ENCODE measurements around the gene PAH.

The PAH gene

GRCh38 chr12:102814691-102815367 is 102.2 kb downstream of the PAH start:
- DNase-seq: no peak

DNA sequence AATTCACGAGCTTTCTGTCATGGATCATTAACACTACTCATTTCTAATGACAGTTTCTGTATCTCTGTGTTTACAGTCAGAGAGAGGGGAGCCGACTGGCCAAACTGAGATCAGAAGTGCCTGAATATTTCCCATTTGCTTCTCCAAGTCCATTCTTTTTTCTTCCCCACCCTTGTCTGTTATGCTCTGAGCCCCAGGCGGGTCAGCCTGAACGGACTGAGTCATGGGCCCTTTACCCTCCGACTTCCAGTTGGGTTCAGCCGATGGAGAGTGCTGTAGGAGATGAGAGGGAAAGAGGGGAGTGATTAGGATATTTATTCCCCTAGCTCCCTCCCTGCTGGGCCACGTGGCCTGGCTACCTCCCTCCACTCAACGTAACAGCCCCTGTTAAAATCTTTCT is 104.7 kb downstream of the PAH start:
- DNase-seq: no peak

DNA sequence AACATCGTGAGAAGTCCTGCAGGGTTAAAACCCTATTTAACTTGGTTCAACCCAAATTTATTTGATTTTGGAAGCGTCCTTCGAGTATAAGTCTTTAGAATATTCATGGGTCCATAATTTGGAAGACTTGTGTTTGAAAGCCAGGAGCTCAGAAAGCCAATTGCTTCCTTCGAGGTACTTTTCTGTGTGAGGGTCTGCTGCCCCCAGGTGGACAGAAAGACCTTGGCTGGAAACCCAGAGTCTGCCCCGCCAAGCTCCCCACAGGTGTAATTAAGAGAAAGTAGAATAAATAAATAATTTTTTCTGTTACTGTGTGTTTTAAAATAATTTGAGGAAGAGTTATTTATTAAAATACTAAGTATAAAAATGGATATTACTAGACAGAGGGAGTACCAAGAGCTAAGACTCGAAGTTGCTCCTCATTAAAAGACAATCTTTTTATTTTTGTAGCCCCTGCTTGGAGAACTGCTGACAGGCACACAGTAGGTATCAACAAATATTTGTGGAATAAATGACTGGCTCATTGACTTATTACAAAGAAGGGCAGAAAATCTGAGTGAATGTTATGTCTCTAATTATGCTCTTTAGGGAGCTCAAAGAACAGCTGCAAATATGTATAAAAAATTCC is 105.8 kb downstream of the PAH start:
- DNase-seq: no peak

DNA sequence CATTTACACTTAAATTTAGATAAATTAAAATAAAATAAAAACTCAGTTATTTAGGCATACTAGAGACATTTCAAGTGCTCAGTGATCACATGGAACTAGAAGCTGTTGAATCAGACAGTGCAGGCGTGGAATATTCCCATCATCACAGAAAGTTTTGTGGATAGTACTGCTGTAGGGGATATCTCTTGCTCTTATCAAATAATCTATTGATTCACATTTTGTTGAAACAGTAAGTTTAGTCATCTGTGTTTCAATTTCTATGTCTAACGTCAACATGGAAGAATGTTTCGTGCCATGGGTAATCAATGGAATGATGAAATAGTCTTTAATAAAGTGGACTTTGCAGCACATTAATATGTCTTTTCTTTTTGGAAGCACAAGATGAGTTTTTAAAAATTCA is 108.6 kb downstream of the PAH start:
- DNase-seq: no peak

DNA sequence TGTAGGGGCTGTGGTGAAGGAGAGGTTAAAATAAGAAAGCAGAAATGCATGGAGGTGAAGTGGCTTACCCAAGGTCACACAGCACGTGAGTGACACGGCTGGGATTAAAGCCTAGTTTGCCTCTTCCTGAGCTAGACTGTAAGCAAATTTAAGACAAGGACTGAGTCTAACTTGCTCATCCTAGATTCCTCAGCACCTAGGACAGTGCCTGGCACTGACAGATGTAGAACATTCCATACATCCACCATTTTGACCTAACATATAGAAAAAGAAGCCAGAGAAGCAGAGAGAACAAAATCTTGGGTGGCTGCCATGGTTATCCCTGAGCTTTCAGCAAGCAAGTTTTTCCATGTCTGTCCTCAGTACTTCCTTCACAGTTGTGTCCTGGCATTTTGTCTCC is 110.5 kb downstream of the PAH start:
- no peak for DNase-seq

DNA sequence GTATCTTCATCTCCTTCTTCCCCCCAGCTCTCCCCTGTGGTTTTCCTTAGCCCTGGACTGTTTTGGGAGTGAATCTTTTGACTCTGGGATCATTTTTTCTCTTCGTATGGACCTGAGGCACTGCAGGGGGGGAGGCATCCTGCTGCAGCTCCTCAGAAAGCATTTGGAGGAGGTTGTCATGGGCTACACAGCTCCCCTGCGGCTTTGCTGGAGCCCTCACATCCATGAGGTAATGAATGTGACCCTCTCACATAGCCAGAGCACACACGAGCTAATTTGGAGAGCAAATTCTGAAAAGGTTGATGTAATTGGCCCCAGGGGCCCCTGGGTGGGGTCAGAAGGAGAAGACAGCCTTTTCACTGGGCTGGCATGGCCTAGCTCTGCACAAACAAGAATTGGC is 110.9 kb downstream of the PAH start:
- no peak for DNase-seq

- DNase-seq: no peak
Measured at GRCh38 chr12:102800565-102800964, 116.5 kb downstream of the PAH start.

GRCh38 chr12:102799229-102799628 is 117.8 kb downstream of the PAH start:
- no peak for DNase-seq

GRCh38 chr12:102797528-102797927 is 119.5 kb downstream of the PAH start:
- DNase-seq: no peak

GRCh38 chr12:102793921-102794320 is 123.1 kb downstream of the PAH start:
- DNase-seq: no peak

Measured in activated CD8-positive, alpha-beta memory T cell treated with anti-CD3 and anti-CD28 coated beads for 24 hours (primary cell).